Transverse colon (tissue), 4 donors: Measurements from ENCODE around the gene WDR17.

Experiments used
- POLR2A ChIP-seq: fragments of 450-650 bp; IDR thresholded peaks from one replicate; pipeline ENCODE4 v1.6.1; 2016; ENCODE audit warnings: antibody characterized with exemption, mild to moderate bottlenecking, moderate library complexity
- POLR2AphosphoS5 ChIP-seq, 3 donors: sonication (generic); formaldehyde crosslinking; IDR thresholded peaks; one replicate each; pipeline ENCODE4 v1.6.1; 2016; ENCODE audit warnings: antibody characterized with exemption in 3 of 3
- TF ChIP-seq, protein P1 (sequence below), 5 experiments: fragments of 200-600 bp in 3 of 5; fragments of 450-650 bp in 2 of 5; sonication (generic) in 3 of 5; IDR thresholded peaks; 1 replicate in 2 of 5; 2 replicates in 3 of 5; pipeline ENCODE4 v1.5.1; 2016 to 2017; ENCODE audit warnings: antibody characterized with exemption in 5 of 5, inconsistent platforms in 3 of 5, mild to moderate bottlenecking in 2 of 5, moderate library complexity in 1 of 5

DNA sequence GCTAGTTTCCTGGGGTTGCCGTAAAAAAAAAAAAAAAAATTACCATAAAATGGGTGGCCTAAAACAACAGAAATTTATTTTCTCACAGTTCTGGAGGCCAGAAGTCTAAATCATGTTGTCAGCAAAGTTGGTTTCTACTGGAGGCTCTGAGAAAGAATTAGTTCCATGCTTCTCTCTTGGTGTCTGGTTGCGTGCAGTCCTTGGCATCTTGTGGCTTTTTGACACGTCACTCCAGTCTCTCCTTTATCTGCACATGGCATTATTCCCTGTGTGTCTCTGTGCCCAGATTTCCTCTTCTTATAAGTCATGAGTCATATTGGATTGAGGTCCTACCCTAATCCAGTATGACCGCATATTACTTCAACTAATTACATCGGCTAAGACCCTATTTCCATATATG is 91.0 kb downstream of the WDR17 start:
- TF ChIP-seq POLR2AphosphoS5 (IDR thresholded peaks at IDR 0.05) (no peak), POLR2A (no peak)
- TF ChIP-seq, protein P1, sequence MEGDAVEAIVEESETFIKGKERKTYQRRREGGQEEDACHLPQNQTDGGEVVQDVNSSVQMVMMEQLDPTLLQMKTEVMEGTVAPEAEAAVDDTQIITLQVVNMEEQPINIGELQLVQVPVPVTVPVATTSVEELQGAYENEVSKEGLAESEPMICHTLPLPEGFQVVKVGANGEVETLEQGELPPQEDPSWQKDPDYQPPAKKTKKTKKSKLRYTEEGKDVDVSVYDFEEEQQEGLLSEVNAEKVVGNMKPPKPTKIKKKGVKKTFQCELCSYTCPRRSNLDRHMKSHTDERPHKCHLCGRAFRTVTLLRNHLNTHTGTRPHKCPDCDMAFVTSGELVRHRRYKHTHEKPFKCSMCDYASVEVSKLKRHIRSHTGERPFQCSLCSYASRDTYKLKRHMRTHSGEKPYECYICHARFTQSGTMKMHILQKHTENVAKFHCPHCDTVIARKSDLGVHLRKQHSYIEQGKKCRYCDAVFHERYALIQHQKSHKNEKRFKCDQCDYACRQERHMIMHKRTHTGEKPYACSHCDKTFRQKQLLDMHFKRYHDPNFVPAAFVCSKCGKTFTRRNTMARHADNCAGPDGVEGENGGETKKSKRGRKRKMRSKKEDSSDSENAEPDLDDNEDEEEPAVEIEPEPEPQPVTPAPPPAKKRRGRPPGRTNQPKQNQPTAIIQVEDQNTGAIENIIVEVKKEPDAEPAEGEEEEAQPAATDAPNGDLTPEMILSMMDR (IDR thresholded peaks at IDR 0.05), result no peak
